Left ventricle myocardium superior (tissue), 1 donor: Measurements from ENCODE around the gene COL8A1. TPM values are rescaled to one million over a fixed set of nuclear protein-coding genes. Genes with fewer than 3 reads are reported as not detected.

Experiments used
- ATAC-seq: fragments of 200-7000 bp; cut with Tn5 transposase; one replicate; pipeline ENCODE4 v1.9.1; 2020; ENCODE audit warnings: mild to moderate bottlenecking, moderate library complexity
- DNase-seq: peaks from one replicate; pipeline ENCODE4 v3.0.0-alpha.2; 2020
- intact Hi-C: fragments of 100-400 bp; cut with micrococcal nuclease; formaldehyde crosslinking; loops from one replicate; pipeline ENCODE4 v1.11.0; 2022
- total RNA-seq: library from RNA; stranded (reverse); fragmentation: NEBNext Ultra II Directional; extraction: Animal tissue kit (Norgen Biotek cat#: 25700); gene quantifications from one replicate; pipeline ENCODE4 v1.2.1, GENCODE V29; 2021
- donor health status: DM: no; HTN: yes; CAD: no; lungs with severe emphysema.

The COL8A1 gene
- total RNA-seq, 1 donor from 2014 or later: 12.0 TPM

- ATAC-seq (peak; percentile 70), DNase-seq (no peak)
- intact Hi-C loops: loop anchor here (10.0 kb wide), 1 partner anchor 885 kb away; no protein-coding TSS in a partner anchor
These were observed 61.4 kb downstream of the COL8A1 start for GRCh38 chr3:99699841-99700240.

DNA sequence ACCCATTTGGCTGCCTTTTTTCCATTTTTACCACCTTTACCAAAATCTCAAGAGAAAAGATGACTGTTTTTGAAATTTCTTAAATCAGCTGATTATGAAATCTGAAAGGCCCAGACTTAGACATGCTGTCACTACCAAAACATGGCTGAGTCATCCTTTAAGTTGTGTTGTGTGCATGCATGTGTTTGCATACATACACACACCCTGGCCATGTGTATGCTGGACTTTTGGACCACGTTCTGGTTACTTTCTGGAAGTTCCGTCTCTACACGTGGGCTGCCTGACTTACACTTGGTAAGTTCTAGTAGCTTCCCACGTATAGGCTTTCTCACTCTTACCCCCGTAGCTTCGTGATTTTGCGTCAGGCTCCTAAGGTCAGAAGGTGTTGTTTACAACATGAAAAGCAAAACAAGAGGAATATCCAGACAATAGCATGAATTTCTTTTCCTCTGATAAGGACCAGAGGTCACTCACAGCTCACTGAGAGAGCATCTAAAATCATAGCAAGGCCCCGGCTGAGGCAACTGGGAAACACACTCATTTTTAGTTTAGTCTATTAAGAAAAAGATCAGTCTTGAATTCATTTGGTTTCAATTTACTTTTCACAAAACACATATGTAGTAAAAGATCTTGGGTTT is 62.4 kb downstream of the COL8A1 start:
- DNase-seq (no peak), ATAC-seq (peak; percentile 27)
- intact Hi-C loops: no loop called here

- DNase-seq: no peak
These were observed 64.9 kb downstream of the COL8A1 start for GRCh38 chr3:99702953-99703943.

GRCh38 chr3:99704417-99704816 is 66.0 kb downstream of the COL8A1 start:
- intact Hi-C loops: no loop called here
- ATAC-seq (no peak), DNase-seq (no peak)

More at GRCh38 chr3:99702953-99703943, 64.9 kb downstream of the COL8A1 start:
- intact Hi-C loops: no loop called here
- ATAC-seq: no peak

GRCh38 chr3:99706410-99706809 is 68.0 kb downstream of the COL8A1 start:
- intact Hi-C loops: no loop called here
- no peak for DNase-seq
- no peak for ATAC-seq

DNA sequence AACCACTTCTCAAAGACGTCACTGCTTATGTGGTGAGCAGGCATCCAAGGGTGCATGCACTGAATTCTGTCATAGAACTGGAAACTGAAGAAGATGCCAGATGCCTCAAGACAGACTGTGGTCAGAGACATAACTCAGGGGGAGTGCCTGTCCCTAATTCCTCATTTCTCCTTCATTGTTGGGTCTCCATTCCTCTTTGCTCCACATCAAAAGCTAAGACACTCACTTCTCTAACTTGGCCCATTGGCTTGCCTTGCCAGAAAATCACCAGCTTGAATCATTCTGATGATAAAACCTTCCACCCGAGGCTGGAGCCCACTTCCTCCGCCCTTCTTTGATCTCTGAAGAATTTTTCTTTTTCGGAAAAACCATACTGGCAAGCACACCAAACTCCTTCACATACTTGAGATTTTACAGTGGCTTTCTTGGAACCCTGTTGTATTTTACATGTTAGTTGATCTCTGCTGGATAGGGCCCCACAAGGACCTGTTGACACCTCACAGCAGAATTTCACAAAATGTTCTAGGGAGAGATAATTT is 69.9 kb downstream of the COL8A1 start:
- intact Hi-C loops: no loop called here
- ATAC-seq: peak; percentile 45
- no peak for DNase-seq

DNA sequence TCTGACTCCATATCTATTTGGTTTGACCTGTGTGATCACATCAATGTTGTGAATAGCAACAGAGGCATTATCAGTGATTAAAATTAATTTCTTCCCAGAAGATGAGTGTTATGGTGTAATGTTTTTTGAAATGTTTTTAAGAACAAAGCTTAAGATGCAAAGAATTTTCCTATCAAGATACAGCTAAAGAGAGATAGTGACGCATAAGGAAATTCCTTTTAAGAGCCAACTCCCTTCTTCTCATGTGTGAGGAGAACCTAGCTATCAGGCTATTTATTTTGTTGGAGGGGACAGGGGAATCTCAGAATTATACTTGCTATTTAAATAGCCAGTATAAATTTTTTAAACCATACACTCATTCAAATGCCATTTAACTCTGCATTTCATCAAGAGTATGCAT is 71.3 kb downstream of the COL8A1 start:
- ATAC-seq: no peak

GRCh38 chr3:99710094-99710493 is 71.7 kb downstream of the COL8A1 start:
- no peak for ATAC-seq
- no peak for DNase-seq
- intact Hi-C loops: no loop called here

More for the DNA sequence above, 71.3 kb downstream of the COL8A1 start:
- intact Hi-C loops: no loop called here
- DNase-seq: no peak

DNA sequence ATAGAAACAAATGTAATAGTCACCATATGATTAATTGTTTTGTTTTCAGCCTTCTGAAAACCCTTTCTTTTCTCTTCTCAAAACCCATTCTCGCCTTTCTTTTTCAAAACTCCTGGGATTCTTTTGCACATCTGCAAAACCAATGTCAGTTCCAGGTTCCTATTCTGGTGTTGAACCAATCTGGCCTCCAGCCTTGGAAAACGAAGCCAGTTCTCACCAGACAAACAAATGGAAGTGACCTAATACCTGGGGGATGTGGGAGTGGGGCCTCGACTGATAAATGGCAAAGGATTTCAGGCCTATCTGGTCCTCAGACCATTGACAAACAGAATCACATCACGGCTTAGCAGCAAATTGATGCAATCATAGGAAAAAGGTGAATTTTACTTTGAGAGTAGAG is 73.0 kb downstream of the COL8A1 start:
- intact Hi-C loops: no loop called here
- ATAC-seq: no peak
- no peak for DNase-seq

DNA sequence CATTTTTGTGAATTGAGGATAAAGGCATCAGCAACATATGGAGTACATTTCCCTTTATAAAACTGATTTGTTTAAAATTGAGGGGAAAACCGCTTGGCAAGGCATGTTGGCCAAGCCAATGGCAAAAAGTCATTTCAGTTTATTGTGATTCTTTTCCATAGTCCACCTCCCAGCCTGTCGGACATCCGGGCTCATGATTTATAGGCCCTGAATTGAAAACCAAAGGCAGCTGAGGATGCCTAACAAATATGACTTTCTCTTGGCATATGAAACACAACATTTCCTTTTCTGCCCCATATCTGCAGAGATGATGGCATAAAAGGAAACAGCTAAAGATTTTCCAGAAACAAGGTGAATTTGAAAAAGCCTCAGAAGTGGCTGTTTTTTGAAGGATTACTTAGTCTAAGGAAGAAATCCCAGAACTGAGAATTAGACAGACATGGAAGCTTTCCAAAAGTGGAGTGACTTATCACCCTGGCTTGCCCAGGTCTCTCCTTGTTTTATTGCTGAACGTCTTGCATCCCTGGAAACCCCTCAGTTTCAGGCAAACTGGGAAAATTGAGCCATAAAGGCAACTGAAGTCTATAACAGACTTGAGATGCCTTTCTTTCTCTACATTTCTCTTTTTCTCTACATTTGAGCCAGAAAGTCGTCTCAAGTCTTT is 74.0 kb downstream of the COL8A1 start:
- ATAC-seq (no peak), DNase-seq (no peak)
- intact Hi-C loops: no loop called here

GRCh38 chr3:99713440-99713839 is 75.0 kb downstream of the COL8A1 start:
- intact Hi-C loops: no loop called here
- no peak for DNase-seq
- ATAC-seq: no peak

DNA sequence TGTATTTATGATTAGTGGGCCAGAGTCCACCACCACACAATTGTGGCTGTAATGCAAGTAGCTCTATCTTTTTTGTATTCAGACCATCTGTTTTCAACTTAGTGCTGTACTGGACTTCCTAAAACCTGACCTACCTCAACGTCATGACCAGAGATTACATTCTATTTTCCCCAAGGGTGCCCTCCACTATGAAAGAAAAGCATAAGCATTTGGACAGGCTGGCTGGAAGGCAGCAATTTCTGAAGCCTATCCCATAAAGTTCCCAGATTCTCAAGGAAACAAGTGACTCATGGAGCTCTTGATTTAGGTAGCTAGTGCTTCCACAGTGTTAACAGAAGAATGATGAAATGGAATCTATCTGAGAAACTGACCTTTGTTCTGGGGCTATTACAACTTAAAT is 75.8 kb downstream of the COL8A1 start:
- DNase-seq (no peak), ATAC-seq (peak; percentile 52)
- intact Hi-C loops: no loop called here

- intact Hi-C loops: no loop called here
- ATAC-seq (no peak), DNase-seq (no peak)
These were observed 76.2 kb downstream of the COL8A1 start for GRCh38 chr3:99714575-99714974.

- no peak for DNase-seq
- no peak for ATAC-seq
- intact Hi-C loops: no loop called here
These were observed 78.1 kb downstream of the COL8A1 start for GRCh38 chr3:99716463-99716995.

DNA sequence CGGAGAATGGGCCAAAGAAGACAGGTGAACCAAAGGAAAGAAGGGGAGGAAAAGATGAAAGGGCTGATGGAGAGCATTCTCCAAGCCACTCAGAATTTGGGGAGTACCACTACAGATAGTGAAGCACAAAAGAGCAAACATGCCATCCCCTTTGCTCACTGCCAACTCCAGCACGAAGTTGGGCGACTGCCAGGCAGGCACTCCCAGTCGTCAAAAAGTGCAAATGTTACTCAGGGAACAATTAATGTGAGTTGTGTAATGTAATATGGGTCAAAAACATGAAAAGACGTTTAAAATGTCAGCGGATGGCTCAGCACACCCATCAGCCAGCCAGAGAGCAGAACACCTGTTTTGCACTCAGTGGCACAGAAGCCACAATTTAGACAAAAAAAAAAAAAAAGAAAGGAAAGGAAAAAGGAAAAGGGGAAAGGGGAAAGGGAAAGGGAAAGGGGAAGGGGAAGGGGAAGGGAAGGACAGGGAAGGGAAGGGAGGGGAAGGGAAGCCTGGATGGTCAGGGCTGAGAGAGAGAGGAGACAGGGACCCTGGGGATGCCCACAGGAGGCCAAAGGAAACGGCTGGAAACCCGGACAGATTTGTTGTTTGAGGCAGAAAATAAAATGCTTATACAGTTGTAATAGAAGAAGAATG is 82.7 kb downstream of the COL8A1 start:
- intact Hi-C loops: no loop called here
- ATAC-seq (no peak), DNase-seq (peak; percentile 45)

DNA sequence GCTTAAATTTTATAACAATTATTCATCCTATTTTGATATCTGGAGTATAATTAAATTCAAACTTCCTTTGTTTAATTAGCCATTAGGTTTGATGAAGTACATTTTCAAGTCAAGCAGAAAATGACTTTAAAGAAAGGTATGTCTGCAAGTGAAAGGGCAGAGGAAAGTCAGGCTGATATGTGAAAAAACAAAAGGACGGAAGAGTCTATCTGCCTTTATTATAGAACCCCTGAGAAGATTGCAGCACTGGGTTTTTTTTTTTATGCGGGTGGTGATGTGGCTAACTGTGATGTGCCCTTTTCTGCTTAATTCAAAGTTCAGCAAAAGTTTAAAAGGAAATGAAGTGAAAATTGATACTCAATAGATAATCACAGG is 83.2 kb downstream of the COL8A1 start:
- no peak for ATAC-seq
- no peak for DNase-seq
- intact Hi-C loops: no loop called here

DNA sequence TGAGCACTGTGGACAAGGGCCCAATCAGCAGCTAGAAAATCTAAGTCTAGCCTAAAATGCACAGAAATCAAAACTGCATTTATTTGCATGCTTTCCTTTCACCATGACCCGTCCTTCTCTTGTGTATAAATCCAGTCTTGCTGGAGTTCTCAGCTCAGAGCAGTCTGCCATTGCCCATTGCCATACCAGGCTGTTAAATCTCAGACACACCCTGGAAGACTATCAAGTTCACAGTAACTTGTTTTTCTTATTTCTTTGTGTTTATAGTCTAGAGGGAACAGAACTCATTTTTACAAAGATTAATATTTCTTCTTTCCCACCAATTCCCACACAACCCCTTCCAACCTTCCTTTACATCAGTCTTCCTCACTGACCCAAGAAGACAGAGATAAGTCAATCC is 85.9 kb downstream of the COL8A1 start:
- DNase-seq (no peak), ATAC-seq (no peak)
- intact Hi-C loops: no loop called here

GRCh38 chr3:99730870-99731269 is 92.5 kb downstream of the COL8A1 start:
- ATAC-seq (no peak), DNase-seq (no peak)
- intact Hi-C loops: no loop called here

- ATAC-seq (no peak), DNase-seq (no peak)
- intact Hi-C loops: no loop called here
These were observed 93.1 kb downstream of the COL8A1 start for GRCh38 chr3:99731499-99731898.
